GM12878 (cell line): ENCODE measurements around the gene ANXA5. TPM values are rescaled to one million over a fixed set of nuclear protein-coding genes. Genes with fewer than 3 reads are reported as not detected.

Experiments used
- ATAC-seq: fragments of 200-7000 bp; cut with Tn5 transposase; 3 replicates; pipeline ENCODE4 v1.9.1; 2020; ENCODE audit warnings: mild to moderate bottlenecking, moderate library complexity
- BruUV-seq: library from RNA; stranded (reverse); fragments of 400-500 nt; replicated peaks from 2 replicates; lab custom pipeline; 2021; lab: Mats Ljungman, UMichigan
- CTCF ChIA-PET: fragments of 300-600 bp; sonication (Branson Sonifier 250); formaldehyde crosslinking; extraction: SDS; loops from one replicate; lab custom pipeline; 2021; ENCODE audit warnings: inconsistent platforms; lab: Yijun Ruan, JAX
- POLR2A ChIA-PET: fragments of 350-600 bp; formaldehyde crosslinking; extraction: SDS; loops from one replicate; lab custom pipeline; 2021; ENCODE audit warnings: inconsistent platforms; lab: Charles Lee
- RAD21 ChIA-PET: fragments of 300-600 bp; sonication (Branson Sonifier 250); formaldehyde crosslinking; loops from one replicate; lab custom pipeline; 2023; ENCODE audit warnings: antibody characterized with exemption; ENCODE audit not compliant: unreplicated experiment; lab: Charles Lee
- SMC1A ChIA-PET: fragments of 300-600 bp; sonication (Branson Sonifier 250); formaldehyde crosslinking; loops from one replicate; lab custom pipeline; 2023; ENCODE audit not compliant: unreplicated experiment, uncharacterized antibody; lab: Charles Lee
- DNase-seq: peaks from one replicate; pipeline ENCODE4 v3.0.0-alpha.2; 2011; ENCODE audit warnings: low read depth, low spot score
- FAIRE-seq: peaks from 3 replicates; lab custom pipeline; 2011; peaks lifted over from hg19 to GRCh38; lab: Jason Lieb, UNC
- H2AFZ ChIP-seq: 2 replicates; pipeline ENCODE4 v1.6.0; 2011; ENCODE audit warnings: low read depth, low read length, control low read depth; ENCODE audit not compliant: control insufficient read depth
- H3K27ac ChIP-seq: 2 replicates; pipeline ENCODE4 v1.5.1; 2011; ENCODE audit warnings: control low read depth; ENCODE audit not compliant: control insufficient read depth, insufficient read depth
- H3K27me3 ChIP-seq, 2 experiments: replicated peaks in 1 of 2; 2 replicates each; pipeline versions ENCODE4 v1.6.0 to v1.6.1; 2011; ENCODE audit warnings: low read length in 1 of 2; ENCODE audit not compliant: control insufficient read depth in 2 of 2, insufficient read depth in 2 of 2
- H3K36me3 ChIP-seq, 2 experiments: 2 replicates each; pipeline ENCODE4 v1.5.1; 2011; ENCODE audit warnings: low read length in 1 of 2; ENCODE audit not compliant: control insufficient read depth in 2 of 2, insufficient read depth in 2 of 2
- H3K4me1 ChIP-seq: 2 replicates; pipeline ENCODE4 v1.6.1; 2011; ENCODE audit warnings: mild to moderate bottlenecking, low read length, moderate library complexity, mixed read lengths; ENCODE audit not compliant: control insufficient read depth, insufficient read depth
- H3K4me2 ChIP-seq: 2 replicates; pipeline ENCODE4 v1.6.0; 2011; ENCODE audit warnings: control low read depth; ENCODE audit not compliant: control insufficient read depth, insufficient read depth
- H3K4me3 ChIP-seq: fragments of 200-600 bp; sonication (generic); 2 replicates; pipeline ENCODE4 v1.5.1; 2016
- H3K79me2 ChIP-seq: 2 replicates; pipeline ENCODE4 v1.6.0; 2011; ENCODE audit warnings: low read length; ENCODE audit not compliant: control insufficient read depth, insufficient read depth
- H3K9ac ChIP-seq: 2 replicates; pipeline ENCODE4 v1.8.0; 2011; ENCODE audit warnings: low read length, control low read depth, mixed read lengths; ENCODE audit not compliant: control insufficient read depth, insufficient read depth
- H3K9me3 ChIP-seq: replicated peaks from 3 replicates; pipeline ENCODE4 v1.5.1; 2011; ENCODE audit warnings: mild to moderate bottlenecking, low read length; ENCODE audit not compliant: control insufficient read depth, insufficient read depth
- H4K20me1 ChIP-seq: 2 replicates; pipeline ENCODE4 v1.6.0; 2011; ENCODE audit not compliant: control insufficient read depth, insufficient read depth
- BACH1 ChIP-seq: fragments of 450-650 bp; IDR thresholded peaks from 2 replicates; pipeline ENCODE4 v1.6.1; 2017; ENCODE audit warnings: mild to moderate bottlenecking, borderline replicate concordance
- BHLHE40 ChIP-seq, 2 experiments: fragments of 450-650 bp in 1 of 2; IDR thresholded peaks; 2 replicates each; pipeline ENCODE4 v1.6.1; 2011 to 2017; ENCODE audit warnings: low read depth in 2 of 2, borderline replicate concordance in 1 of 2, improper control_type of control experiment in 1 of 2, low read length in 1 of 2, mild to moderate bottlenecking in 1 of 2
- CBX5 ChIP-seq: sonication (generic); IDR thresholded peaks from 2 replicates; pipeline ENCODE4 v1.6.1; 2016; ENCODE audit warnings: low read depth, moderate library complexity, mild to moderate bottlenecking, inconsistent platforms
- EP300 ChIP-seq, 2 experiments: fragments of 150-350 bp in 1 of 2; IDR thresholded peaks; 2 replicates each; pipeline ENCODE4 v1.6.1; 2011 to 2012; ENCODE audit warnings: low read depth in 2 of 2, low read length in 2 of 2, borderline replicate concordance in 1 of 2, improper control_type of control experiment in 1 of 2, inconsistent platforms in 1 of 2; ENCODE audit not compliant: control insufficient read depth in 1 of 2
- GATAD2B ChIP-seq: fragments of 450-650 bp; conservative IDR thresholded peaks from 2 replicates; pipeline ENCODE4 v1.6.1; 2017; ENCODE audit warnings: low read depth, mild to moderate bottlenecking, moderate library complexity
- in situ Hi-C: fragments of 300-500 bp; cut with MboI; formaldehyde crosslinking; loops from 9 replicates; pipeline ENCODE4 v1.14.3; 2018; ENCODE audit warnings: mixed read lengths
- intact Hi-C: fragments of 100-400 bp; cut with micrococcal nuclease; formaldehyde crosslinking; loops from one replicate; pipeline ENCODE4 v1.14.2; 2022; ENCODE audit not compliant: unreplicated experiment
- polyA plus RNA-seq, 11 experiments: library from polyadenylated mRNA; depleted of rRNA in 4 of 11; unstranded in 6 of 11; stranded (reverse) in 5 of 11; fragments of >200 nt; fragmentation: Nextera tagmentation in 4 of 11; fragmentation: Illumina TruSeq in 1 of 11; extraction: Ambion mirVana in 4 of 11; extraction: Trizol in 1 of 11; gene quantifications; 1 replicate in 1 of 11; 2 replicates in 10 of 11; pipeline versions ENCODE4 v1.2.1 to v1.2.3, GENCODE V29; 2011 to 2016; ENCODE audit warnings: inconsistent platforms in 2 of 11, missing spikeins in 2 of 11, low read depth in 1 of 11
- total RNA-seq, 4 experiments: library from RNA; depleted of rRNA in 3 of 4; stranded (reverse); fragments of >200 nt in 3 of 4; fragmentation: Illumina TruSeq in 1 of 4; extraction: Trizol in 1 of 4; gene quantifications; 2 replicates each; pipeline versions ENCODE4 v1.2.1 to v1.2.3, GENCODE V29; 2013 to 2021
- TF ChIP-seq, protein P1 (sequence below): fragments of 450-650 bp; IDR thresholded peaks from 2 replicates; pipeline ENCODE4 v1.6.1; 2017; ENCODE audit warnings: mild to moderate bottlenecking, moderate library complexity
- TF ChIP-seq, protein P2 (sequence below): IDR thresholded peaks from 2 replicates; pipeline ENCODE4 v1.6.1; 2011; ENCODE audit warnings: low read depth, low read length, improper control_type of control experiment, borderline replicate concordance
- TF ChIP-seq, protein P3 (sequence below): fragments of 450-650 bp; formaldehyde crosslinking; IDR thresholded peaks from 2 replicates; pipeline ENCODE4 v1.4.0; 2020; ENCODE audit warnings: mild to moderate bottlenecking, moderate library complexity
- TF ChIP-seq, protein P4 (sequence below), 3 experiments: IDR thresholded peaks in 2 of 3; conservative IDR thresholded peaks in 1 of 3; 2 replicates each; pipeline ENCODE4 v1.5.1; 2011; ENCODE audit warnings: low read depth in 3 of 3, low read length in 3 of 3, mild to moderate bottlenecking in 3 of 3, control low read depth in 2 of 3, moderate library complexity in 2 of 3, inconsistent platforms in 1 of 3, mixed read lengths in 1 of 3; ENCODE audit not compliant: control insufficient read depth in 2 of 3, insufficient read depth in 1 of 3; ENCODE audit errors: extremely low read depth in 1 of 3
- TF ChIP-seq, protein P5 (sequence below): fragments of 150-350 bp; IDR thresholded peaks from 2 replicates; pipeline ENCODE4 v1.6.1; 2014; ENCODE audit warnings: mild to moderate bottlenecking, low read depth, low read length

The ANXA5 gene
- total and polyA plus RNA-seq, 10 of the 15 experiments (the other 5 are each of a cell fraction or from before 2014, with no cell fraction given): 101 to 249 (median 169) TPM

DNA sequence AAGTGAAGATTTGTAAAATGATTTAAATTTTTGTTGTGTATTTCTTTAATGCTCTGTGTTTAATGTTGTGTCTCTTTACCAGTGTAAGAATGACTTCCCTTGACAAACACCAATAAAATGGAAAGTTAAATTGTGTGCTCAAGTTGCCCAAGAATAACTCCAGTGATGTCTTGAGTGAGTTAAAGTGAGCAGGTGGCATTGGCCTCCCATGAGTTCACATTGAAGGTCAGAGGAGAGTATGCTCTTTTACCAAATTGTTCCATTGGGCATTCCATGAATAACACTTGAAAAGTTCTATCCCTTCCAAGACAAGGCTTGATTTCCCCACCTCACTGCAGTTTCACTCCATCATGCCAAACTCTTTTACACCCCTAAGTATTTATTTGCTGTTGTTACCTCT, 4.5 kb downstream of the ANXA5 start:
- SMC1A ChIA-PET: no interaction called here
- Histone ChIP-seq H2AFZ (no peak overlapping the region), H3K4me3 (no peak overlapping the region), H3K27ac (no peak overlapping the region), H3K9ac (no peak overlapping the region), H3K9me3 (no peaks in the 10 kb centered on the region), H3K4me2 (no peak overlapping the region; the same call in 1 of the 2 replicates), H3K36me3 (no peaks in the 10 kb centered on the region; a peak in 1 of 4 replicates), H3K79me2 (peaks cover 33% of the 10 kb centered on the region), H4K20me1 (peaks cover 4% of the 10 kb centered on the region; the same call in 1 of the 2 replicates), H3K4me1 (no peaks in the 10 kb centered on the region; the same call in 1 of the 2 replicates), H3K27me3 (no peaks in the 10 kb centered on the region)
- RAD21 ChIA-PET: no interaction called here
- CTCF ChIA-PET: no interaction called here
- DNase-seq (no peak), FAIRE-seq (no peak), ATAC-seq (no peak)
- POLR2A ChIA-PET: interaction anchor here (0.6 to 0.7 kb wide), 2 partner anchors 114 to 1594 kb away, joined by 3 read pairs; no protein-coding TSS in a partner anchor
- TF ChIP-seq, protein P1, sequence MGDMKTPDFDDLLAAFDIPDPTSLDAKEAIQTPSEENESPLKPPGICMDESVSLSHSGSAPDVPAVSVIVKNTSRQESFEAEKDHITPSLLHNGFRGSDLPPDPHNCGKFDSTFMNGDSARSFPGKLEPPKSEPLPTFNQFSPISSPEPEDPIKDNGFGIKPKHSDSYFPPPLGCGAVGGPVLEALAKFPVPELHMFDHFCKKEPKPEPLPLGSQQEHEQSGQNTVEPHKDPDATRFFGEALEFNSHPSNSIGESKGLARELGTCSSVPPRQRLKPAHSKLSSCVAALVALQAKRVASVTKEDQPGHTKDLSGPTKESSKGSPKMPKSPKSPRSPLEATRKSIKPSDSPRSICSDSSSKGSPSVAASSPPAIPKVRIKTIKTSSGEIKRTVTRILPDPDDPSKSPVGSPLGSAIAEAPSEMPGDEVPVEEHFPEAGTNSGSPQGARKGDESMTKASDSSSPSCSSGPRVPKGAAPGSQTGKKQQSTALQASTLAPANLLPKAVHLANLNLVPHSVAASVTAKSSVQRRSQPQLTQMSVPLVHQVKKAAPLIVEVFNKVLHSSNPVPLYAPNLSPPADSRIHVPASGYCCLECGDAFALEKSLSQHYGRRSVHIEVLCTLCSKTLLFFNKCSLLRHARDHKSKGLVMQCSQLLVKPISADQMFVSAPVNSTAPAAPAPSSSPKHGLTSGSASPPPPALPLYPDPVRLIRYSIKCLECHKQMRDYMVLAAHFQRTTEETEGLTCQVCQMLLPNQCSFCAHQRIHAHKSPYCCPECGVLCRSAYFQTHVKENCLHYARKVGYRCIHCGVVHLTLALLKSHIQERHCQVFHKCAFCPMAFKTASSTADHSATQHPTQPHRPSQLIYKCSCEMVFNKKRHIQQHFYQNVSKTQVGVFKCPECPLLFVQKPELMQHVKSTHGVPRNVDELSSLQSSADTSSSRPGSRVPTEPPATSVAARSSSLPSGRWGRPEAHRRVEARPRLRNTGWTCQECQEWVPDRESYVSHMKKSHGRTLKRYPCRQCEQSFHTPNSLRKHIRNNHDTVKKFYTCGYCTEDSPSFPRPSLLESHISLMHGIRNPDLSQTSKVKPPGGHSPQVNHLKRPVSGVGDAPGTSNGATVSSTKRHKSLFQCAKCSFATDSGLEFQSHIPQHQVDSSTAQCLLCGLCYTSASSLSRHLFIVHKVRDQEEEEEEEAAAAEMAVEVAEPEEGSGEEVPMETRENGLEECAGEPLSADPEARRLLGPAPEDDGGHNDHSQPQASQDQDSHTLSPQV: no peak
- TF ChIP-seq, protein P2, sequence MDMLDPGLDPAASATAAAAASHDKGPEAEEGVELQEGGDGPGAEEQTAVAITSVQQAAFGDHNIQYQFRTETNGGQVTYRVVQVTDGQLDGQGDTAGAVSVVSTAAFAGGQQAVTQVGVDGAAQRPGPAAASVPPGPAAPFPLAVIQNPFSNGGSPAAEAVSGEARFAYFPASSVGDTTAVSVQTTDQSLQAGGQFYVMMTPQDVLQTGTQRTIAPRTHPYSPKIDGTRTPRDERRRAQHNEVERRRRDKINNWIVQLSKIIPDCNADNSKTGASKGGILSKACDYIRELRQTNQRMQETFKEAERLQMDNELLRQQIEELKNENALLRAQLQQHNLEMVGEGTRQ: no peak
- TF ChIP-seq CBX5 (no peak), EP300 (IDR thresholded peaks at IDR 0.05; ENCODE audit: borderline replicate concordance in 1 of 2, control insufficient read depth in 1 of 2, low read depth in 2 of 2, low read length in 2 of 2) (no peak), BHLHE40 (IDR thresholded peaks at IDR 0.05; ENCODE audit: borderline replicate concordance in 1 of 2, low read depth in 2 of 2, low read length in 1 of 2) (no peak), GATAD2B (no peak), BACH1 (no peak)
- TF ChIP-seq, protein P3, sequence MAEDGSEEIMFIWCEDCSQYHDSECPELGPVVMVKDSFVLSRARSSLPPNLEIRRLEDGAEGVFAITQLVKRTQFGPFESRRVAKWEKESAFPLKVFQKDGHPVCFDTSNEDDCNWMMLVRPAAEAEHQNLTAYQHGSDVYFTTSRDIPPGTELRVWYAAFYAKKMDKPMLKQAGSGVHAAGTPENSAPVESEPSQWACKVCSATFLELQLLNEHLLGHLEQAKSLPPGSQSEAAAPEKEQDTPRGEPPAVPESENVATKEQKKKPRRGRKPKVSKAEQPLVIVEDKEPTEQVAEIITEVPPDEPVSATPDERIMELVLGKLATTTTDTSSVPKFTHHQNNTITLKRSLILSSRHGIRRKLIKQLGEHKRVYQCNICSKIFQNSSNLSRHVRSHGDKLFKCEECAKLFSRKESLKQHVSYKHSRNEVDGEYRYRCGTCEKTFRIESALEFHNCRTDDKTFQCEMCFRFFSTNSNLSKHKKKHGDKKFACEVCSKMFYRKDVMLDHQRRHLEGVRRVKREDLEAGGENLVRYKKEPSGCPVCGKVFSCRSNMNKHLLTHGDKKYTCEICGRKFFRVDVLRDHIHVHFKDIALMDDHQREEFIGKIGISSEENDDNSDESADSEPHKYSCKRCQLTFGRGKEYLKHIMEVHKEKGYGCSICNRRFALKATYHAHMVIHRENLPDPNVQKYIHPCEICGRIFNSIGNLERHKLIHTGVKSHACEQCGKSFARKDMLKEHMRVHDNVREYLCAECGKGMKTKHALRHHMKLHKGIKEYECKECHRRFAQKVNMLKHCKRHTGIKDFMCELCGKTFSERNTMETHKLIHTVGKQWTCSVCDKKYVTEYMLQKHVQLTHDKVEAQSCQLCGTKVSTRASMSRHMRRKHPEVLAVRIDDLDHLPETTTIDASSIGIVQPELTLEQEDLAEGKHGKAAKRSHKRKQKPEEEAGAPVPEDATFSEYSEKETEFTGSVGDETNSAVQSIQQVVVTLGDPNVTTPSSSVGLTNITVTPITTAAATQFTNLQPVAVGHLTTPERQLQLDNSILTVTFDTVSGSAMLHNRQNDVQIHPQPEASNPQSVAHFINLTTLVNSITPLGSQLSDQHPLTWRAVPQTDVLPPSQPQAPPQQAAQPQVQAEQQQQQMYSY (CRISPR knock-in tag): no peak
- TF ChIP-seq, protein P4, sequence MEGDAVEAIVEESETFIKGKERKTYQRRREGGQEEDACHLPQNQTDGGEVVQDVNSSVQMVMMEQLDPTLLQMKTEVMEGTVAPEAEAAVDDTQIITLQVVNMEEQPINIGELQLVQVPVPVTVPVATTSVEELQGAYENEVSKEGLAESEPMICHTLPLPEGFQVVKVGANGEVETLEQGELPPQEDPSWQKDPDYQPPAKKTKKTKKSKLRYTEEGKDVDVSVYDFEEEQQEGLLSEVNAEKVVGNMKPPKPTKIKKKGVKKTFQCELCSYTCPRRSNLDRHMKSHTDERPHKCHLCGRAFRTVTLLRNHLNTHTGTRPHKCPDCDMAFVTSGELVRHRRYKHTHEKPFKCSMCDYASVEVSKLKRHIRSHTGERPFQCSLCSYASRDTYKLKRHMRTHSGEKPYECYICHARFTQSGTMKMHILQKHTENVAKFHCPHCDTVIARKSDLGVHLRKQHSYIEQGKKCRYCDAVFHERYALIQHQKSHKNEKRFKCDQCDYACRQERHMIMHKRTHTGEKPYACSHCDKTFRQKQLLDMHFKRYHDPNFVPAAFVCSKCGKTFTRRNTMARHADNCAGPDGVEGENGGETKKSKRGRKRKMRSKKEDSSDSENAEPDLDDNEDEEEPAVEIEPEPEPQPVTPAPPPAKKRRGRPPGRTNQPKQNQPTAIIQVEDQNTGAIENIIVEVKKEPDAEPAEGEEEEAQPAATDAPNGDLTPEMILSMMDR (IDR thresholded peaks at IDR 0.05 in 2 of 3, conservative IDR thresholded peaks at IDR 0.05 in 1 of 3; ENCODE audit: control insufficient read depth in 2 of 3, extremely low read depth in 1 of 3, insufficient read depth in 1 of 3, low read depth in 3 of 3, low read length in 3 of 3): no peak
- TF ChIP-seq, protein P5, sequence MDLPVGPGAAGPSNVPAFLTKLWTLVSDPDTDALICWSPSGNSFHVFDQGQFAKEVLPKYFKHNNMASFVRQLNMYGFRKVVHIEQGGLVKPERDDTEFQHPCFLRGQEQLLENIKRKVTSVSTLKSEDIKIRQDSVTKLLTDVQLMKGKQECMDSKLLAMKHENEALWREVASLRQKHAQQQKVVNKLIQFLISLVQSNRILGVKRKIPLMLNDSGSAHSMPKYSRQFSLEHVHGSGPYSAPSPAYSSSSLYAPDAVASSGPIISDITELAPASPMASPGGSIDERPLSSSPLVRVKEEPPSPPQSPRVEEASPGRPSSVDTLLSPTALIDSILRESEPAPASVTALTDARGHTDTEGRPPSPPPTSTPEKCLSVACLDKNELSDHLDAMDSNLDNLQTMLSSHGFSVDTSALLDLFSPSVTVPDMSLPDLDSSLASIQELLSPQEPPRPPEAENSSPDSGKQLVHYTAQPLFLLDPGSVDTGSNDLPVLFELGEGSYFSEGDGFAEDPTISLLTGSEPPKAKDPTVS: no peak
- in situ Hi-C loops (no loop called here), intact Hi-C loops (no loop called here)
- BruUV-seq: no TSS peak
